DLD1 (cell line): ENCODE data around the gene PRSS53.
"Not testable (repeated sequence)": the region's sequence is repeated elsewhere in the genome, so short reads cannot be mapped to it uniquely, and the experiment has no call there.

ENCODE experiments used
- in situ Hi-C: cut with HindIII; loops from 2 replicates; pipeline ENCODE4 v1.10.0; 2017; ENCODE audit warnings: low sequenced_read_pairs

Gene PRSS53

DNA sequence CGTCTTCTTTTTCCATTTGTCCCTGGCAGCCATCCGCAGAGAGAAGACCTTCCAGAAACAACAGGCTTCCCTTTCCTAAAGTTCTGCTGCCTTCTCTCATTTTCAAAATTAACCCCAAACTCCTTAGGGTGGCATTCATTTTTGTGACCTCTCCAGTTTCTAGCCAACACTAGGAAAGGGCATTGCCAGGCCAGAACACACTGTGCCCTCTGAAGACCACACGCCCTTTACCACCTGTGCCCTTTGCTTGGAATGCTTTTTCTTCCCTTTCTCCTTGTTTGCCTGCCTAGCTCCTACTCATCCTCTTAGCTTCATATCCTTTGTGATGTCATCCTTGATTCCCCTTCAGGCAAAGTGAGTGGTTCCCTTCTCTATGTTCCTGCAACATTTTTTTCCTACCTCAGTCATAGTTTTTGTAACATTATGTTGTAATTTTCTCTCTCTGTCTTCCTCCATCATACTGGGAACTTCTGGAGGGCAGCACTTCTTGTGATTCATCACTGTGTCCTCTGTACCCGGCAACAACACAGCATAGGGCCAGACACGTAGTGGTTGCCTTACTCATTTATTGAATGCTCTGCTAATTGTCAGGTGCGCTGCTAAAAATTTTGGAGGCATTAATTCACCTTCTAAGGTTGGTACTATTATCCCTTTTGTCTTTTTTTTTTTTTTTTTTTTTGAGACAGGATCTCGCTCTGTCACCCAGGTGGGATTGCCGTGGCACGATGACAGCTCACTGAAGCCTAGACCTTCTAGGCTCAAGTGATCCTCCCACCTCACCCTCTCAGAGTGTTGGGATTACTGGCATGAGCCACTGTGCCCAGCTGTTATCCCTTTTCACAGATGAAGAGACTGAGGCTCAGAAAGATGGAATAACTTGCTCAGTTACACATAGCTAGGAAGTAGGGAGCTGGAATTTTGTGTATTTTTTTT, 29.7 kb upstream of the PRSS53 start:
- in situ Hi-C loops, result no loop called here

DNA sequence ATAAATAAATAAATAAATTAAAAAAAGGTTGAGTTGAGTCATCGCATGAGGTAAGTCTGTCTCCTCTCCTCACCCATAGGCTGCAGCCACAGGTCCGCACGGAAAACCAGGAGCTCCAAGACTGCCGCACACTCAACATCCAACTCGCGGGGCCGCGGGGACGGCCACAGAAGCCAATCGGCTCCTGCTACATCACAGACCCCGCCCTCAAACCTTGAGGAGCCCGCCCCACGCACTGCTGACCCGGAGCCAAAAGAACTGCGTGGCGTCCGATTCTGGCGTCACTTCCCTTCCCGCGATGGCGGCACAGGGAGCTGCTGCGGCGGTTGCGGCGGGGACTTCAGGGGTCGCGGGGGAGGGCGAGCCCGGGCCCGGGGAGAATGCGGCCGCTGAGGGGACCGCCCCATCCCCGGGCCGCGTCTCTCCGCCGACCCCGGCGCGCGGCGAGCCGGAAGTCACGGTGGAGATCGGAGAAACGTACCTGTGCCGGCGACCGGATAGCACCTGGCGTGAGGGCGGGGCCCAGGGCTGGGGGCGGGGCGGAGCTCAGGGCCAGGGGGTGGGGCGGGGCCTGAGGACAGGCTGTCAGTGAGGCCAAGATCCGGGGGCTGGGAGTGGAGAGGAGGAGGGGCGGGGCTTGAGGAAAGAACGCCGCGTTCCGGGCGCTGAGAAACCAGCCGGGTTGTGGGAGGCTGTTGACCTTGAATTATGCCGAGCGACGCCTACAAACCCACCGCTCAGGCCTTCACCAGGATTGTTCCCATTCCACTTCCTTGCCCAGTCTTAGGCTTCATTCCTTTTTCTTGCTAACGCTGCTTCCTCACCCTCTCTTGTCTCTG, 28.9 kb upstream of the PRSS53 start, which contains the start of gene KAT8:
KAT8 (plus strand) TSS at position 281 of the 839 bp plus-strand sequence; CDS start at position 299, 18 bp downstream.
- in situ Hi-C loops, result no loop called here

DNA sequence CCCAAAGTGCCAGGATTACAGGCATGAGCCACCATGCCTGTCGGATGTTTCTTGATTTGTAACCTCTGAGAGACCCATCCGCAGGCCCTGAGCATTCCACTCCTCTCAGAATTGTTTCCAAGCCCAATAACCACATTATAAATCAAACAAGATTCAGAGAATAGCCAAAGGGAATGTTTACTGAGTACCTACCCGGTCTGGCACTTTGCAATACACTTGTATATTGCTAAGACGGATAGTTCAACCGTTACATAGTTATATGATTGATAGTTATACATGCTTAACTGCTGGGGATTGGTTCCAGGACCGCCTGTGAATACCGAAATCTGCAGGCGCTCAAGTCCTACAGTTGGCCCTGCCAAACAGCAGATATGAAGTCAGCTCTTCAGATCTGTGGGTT, 25.7 kb upstream of the PRSS53 start:
- in situ Hi-C loops, result no loop called here

DNA sequence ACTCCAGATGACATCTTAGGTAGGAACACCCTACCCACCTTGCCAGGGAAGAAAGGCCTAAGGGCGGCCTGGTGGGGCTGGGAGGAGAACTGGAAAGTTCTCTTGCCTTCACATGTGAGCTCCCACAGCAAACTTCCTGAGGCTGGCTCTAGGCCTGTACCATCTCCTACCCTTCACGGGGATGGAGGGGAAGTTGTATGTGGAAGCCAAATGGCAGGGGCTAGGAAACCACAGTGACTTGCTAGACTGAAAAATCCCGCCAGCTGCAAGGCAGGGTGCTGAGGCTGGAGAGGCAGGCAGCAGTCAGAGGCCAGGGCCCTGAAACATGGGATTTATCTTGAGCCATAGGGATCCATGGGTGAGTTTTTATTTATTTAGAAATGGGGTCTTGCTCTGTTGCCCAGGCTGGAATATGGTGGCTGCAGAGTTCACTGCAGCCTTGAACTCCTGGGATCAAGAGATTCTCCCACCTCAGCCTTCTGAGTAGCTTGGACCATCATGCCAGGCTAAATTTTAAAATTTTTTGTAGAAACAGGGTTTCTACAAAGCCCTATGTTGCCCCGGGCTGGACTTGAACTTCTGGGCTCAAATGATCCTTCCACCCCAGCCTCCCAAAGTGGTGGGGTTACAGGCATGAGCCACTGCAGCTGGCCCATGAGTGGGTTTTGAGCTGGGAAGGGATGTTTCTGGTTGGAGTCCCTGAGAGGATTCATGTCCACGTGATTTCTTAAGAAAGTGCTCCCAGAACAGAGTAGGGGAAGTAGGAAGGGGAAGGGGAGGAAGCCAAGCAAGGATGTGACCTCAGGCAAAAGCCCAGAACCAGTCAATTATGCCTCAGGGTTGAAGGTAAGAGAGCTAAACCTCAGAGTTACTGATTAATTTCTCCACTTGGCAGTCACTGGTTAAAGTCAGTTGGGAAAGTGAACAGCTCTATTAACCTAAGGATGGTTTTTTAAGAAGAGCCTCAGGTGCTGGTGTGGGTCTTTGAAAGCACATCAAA, 24.7 kb upstream of the PRSS53 start:
- in situ Hi-C loops, result no loop called here

DNA sequence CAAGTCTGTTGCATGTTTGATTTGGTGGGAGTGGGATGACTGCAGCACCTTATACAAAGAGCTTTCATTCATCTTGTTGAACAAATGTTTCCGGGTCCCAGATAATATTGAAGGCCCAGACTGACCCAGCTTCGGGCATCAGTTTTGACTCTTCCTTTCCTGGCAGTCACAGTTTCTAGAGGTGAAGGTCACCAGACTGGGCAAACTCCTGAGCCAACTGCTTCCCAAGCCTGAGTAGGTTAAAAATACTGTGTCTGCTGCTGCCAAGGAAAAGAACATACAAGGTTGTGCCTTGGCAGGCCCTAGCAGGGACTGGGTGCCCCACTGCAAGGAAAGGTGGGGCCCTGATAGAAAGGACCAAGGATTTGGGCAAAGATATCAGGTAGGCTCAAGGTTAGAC, 24.0 kb upstream of the PRSS53 start:
- in situ Hi-C loops, result no loop called here

DNA sequence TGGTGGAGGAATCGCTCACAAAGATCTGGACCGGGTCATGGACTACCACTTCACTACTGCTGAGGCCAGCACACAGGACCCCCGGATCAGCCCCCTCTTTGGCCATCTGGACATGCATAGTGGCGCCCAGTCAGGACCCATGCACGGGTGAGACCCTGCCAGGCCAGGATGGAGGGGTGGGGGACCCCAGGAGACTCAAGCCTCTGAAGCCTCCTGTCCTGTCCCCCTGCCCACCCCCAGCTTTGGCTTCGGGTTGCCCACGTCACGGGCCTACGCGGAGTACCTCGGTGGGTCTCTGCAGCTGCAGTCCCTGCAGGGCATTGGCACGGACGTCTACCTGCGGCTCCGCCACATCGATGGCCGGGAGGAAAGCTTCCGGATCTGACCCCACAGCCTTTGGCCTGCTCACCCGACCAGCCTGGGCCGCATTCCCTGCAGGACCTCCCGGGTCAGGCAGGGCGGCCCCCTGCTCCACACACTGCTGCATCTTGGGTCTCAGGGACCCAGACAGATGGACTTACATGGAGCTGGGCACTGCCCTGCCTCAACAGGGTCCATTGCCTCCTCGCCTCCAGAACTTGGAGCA, 23.2 kb upstream of the PRSS53 start:
- in situ Hi-C loops, result no loop called here

DNA sequence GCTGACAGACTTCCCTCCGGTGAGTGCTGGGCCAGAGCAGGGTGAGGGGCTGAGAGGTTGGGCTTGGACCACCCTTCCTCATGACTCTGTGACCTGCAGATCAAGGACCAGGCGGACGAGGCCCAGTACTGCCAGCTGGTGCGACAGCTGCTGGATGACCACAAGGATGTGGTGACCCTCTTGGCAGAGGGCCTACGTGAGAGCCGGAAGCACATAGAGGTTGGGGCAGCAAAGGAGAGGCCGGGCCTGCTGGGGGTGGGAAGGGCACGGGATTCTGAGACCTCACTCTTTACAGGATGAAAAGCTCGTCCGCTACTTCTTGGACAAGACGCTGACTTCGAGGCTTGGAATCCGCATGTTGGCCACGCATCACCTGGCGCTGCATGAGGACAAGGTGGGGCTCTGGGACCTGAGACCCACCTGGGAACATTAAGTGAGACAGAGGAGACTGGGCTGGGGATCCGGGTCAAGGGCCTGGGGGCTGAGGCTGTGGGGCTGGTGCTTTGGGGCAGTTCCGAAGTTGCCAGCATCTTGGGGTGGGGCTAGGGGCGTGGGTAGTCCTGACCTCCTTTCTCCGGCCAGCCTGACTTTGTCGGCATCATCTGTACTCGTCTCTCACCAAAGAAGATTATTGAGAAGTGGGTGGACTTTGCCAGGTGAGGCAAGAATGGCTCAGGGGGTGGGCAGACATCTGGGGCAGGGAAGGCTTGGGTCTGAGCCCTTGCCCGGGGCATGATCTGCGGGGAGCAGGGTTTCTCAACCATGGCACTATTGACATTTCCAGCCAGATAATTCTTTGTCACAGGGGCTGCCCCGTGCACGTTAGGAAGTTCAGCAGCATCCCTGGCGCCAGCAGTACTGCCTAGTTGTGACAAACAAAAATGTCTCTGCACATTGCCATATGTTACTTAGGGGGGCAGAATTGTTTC, 21.6 kb upstream of the PRSS53 start:
- in situ Hi-C loops, result no loop called here

DNA sequence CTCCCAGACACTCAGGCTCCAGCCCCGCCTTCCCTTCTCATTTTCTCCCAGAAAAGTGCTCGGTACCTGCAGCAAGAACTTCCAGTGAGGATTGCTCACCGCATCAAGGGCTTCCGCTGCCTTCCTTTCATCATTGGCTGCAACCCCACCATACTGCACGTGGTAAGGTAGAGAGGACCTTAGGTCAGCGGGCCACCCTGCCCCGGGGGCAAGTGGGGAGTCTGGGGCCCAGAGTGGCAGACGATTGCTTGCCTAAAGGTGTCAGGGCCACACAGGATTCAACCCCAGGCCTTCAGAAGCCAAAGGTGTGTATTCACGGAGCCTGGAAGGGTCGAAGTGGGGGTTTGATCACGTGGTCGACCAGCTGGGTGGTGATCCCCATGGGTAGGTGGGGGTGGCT, 20.9 kb upstream of the PRSS53 start:
- in situ Hi-C loops, result no loop called here

DNA sequence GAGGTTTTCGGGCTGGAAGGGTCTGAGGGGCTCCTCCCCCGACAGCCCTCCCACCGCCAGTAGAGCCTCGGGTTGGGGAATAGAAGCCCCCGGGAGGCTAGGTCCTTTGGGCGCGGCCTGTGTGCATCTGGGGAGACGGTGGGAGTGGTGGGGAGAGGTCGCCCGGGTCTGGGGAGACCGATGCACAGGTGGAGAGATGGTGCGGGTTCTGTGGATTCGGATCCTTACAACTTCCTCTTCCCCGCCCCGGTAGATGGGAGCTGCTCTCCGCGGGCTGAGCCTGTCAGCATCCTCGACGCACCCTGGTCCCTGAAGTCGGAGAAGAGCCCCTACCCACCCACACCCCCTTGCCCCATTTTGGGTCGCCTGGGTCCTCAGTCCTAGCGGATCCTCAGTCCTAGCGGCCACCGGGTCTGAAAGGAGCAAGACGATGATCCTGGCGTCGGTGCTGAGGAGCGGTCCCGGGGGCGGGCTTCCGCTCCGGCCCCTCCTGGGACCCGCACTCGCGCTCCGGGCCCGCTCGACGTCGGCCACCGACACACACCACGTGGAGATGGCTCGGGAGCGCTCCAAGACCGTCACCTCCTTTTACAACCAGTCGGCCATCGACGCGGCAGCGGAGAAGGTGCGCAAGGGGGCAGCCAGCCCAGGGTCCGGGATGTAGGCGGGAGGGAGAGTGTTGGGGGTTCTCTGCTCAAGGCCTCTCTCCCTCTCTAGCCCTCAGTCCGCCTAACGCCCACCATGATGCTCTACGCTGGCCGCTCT, 20.2 kb upstream of the PRSS53 start:
- in situ Hi-C loops, result no loop called here

DNA sequence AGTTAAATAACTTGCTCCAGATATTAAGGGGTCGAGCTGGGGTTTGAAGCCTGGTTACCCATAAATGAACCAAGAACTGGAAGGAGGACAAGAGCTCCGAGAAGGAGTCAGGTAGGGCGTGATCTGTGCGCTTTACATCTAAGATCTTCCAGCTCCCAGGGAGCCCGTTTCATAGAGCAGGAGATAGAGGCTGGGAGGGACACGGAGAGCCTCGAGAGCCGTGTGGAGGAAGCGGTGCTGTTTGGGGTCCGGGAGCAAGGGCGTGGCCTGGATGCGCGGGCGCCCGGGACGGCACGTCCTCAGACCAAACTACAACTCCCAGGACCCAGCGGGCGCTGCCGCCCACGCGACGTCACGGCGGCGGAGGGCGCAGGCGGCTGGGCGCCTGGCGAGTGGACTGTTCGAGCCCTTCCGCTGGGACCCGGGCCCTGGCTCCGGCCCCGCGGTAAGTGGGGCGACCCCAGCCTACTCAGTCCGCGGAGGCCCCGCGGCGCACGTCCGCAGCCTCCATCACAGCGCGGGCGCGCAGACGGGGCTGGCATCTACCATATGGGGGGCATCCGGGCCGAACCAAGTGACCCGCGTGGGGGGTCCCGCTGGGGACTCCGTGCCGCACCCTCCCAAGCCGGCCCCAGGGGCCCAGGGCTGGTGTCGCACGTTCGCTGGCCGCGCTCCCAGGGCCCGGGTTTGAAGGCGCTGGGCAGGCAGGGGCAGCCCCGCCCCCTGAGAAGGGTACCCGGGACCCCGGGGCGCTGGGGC, 19.5 kb upstream of the PRSS53 start, which contains the start of gene BCKDK:
BCKDK (plus strand) TSS at position 352 of the 759 bp plus-strand sequence. CDS start 838 bp downstream, outside the sequence.
- in situ Hi-C loops, result no loop called here

DNA sequence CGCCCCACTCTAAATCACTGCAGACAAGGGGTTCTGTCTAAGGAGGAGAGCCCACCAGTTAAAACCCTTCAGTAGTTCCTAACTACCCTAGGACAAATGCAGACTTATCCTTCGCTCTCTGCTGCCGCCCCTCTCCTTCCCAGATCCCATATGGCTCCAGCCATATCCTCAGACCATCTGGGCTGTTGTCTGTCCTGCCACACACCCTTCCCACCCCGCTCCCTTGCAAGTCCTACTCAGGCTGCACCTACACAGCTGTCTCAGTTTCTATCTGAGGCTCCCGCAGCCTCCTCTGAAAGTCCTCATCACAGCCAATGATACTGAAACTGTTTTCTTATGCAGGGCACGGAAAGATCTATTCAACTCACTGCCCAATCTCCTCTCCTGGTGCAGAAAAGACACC, 18.7 kb upstream of the PRSS53 start:
- in situ Hi-C loops, result no loop called here

DNA sequence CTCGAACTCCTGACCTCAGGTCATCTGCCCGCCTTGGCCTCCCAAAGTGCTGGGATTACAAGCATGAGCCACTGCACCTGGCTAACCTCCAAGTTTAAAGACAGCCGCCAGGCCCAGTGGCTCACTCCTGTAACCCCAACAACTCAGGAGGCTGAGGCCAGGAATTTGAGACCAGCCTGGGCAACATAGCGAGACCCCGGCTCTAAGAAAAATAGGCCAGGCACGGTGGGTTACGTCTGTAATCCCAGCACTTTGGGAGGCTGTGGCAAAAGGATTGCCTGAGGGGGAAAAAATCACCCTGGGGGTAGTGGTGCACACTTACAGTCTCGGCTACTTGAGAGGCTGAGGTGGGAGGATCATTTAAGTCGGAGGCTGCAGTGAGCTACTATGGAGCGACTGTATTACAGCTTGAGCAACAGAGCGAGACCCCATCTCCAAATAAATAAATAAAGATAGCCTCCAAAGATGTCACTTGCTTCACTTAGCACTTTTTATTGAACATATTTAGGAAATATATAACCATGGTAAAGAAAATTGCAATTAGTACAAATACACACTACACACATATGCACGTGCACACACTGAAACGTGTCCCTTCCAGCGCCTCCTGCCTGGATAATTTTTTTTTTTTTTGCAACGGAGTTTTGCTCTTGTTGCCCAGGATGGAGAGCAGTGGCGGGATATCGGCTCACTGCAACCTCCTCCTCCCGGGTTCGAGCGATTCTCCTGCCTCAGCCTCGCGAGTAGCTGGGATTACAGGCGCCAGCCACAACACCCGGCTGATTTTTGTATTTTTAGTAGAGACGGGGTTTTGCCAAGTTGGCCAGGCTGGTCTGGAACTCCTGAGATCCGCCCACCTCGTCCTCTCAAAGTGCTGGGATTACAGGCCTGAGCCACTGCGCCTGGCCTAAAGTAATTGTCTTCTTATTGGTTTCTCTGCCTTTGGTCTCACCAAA, 18.0 kb upstream of the PRSS53 start:
- in situ Hi-C loops, result no loop called here

DNA sequence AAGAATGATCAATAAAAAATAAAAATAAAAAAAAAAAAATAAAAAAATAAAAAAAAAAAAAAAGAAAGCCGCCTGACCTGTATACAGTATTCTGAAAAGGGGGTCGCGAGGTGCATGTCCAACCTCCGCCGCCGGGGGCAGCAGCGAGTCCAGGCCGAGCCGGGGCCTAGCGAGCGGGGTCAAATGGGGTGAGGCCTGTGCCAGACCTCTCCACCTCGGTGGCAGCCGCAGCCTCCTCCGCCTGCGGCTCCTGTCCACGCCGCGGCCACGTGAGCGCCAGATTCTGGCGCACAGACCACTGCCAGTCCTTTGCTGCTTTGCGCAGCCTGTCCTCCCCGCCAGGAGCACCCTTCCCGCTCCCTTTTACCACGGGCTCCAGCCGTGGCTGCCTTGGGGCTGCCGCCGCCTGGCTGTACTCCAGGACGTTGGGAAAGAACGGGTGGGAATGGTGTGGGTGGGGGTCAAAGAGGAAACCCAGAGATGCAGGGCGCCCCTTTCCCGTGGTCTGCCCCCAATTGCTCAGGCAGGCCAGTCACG, 17.0 kb upstream of the PRSS53 start:
- in situ Hi-C loops, result no loop called here

DNA sequence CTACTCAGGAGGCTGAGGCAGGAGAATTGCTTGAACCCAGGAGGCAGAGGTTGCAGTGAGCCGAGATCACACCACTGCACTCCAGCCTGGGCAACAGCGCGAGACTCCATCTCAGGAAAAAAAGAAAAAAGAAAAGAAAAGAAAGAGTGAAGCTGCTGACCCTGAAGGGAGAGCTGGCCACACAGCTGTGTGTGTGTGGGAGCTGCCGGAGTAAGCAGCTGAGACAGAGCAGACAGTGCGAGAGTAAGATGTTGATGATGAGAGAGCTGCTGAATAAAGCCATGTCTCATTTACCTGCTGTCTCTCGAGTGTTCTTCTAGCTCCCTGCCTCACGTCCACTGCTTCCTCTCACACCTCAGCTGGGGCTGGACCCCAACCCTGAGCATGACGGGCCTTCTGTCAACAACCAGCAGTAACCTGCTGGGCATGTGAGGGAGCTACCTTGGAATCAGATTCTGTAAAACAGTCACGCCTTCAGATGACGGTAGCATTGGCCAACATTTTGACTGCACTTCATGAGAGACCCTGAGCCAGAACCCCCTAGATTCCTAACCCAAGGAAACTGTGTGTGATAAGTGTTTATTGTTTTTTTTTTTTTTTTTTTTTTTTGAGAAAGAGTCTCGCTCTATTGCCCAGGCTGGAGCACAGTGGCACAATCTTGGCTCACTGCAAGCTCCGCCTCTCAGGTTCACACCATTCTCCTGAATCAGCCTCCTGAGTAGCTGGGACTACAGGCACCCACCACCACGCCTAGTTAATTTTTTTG, 12.3 kb upstream of the PRSS53 start:
- in situ Hi-C loops, result not testable (repeated sequence)

DNA sequence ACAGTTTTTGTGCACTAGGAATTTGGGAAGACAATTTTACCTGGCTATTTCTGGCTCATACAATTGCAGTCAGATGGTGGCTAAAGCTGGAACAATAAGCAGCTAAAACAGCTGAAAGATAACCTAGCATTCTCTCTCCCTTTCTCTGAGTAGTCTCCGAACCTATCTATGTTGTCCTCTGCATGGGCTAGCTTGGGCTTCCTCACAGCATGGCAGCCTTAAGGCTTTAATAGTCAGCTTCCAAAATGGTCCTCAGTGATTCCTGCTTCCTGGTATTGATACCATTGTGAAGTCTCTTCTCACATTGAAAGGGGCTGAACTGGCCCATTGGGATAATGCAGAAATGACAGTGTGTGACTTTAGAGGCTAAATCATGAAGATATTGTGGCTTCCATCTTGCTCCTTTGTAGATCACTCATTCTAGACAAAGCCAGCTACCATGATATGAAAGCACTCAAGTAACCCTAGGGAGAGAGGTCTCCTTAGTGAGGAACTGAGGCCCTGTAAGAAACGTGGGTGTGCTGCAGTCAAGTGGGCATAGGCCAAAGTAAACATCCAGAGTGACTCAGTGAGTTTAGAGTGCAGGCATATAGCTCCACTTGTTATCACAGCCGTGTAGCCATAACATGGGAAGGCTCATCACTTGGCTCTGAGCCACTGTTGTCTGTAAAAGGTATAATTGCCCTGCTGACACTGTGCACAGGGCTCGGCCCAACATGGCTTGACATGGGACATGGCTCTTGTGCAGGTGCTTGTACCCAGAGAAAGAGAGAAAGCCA, 11.3 kb upstream of the PRSS53 start:
- in situ Hi-C loops, result no loop called here
